ENCODE results near the gene APBA2. TPM values are rescaled to one million over a fixed set of nuclear protein-coding genes. Genes with fewer than 3 reads are reported as not detected.

The APBA2 gene
- polyA plus RNA-seq, 2 of the 4 experiments (the other 2 are of a cell fraction) = 11.4 to 12.6 TPM

DNA sequence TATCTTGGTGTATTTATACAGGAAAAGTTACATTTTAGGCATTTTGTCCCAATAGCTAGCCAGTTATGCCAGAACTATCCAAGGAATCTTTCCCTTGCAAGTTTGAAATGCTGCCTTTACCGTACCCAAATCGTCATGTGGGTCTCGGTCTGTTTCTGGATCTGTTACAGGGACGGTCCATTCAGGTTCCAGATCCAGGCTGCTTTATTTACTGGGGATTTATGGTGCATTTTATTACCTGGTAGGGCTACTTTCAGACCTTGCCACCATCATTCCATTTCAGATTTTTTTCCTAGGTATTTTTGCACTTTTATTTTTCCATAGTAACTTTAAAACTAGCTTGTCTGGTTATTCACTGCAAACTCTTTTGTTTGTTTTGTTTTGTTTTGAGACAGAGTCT is 197.4 kb downstream of the APBA2 start (continued):
- no peak for TF ChIP-seq HMGXB4 (CRISPR knock-in tag; IDR thresholded peaks at IDR 0.05; ENCODE audit: borderline replicate concordance)

DNA sequence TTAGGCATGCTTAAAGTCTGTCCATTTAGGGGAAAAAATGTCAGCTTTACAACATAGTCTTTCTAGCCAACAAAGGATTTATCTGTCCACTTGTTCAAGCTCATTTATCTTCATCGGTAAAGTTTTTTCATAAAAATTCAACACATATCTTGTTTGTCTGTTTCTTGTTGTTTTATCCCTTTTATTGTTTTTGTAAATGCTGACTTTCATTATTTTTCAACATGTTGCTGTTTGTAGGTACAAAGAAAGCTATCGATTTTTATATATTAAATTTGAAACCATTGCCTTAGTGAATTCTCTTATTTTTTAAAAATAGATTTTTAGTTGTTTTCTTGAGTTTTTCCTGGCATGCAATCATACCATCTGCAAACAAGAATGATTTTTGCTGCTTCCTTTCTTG is 198.1 kb downstream of the APBA2 start:
- ChIA-PET CTCF (interaction anchor here (0.6 to 20.0 kb wide), 4 partner anchors 13 to 168 kb away, joined by 3 to 228 read pairs (median 3); no protein-coding TSS in a partner anchor), POLR2A (no interaction called here)
- 52% methylated on average over 2 of the region's 2 CpGs for WGBS (ENCODE audit: missing lambda C conversion rate)
- no peak overlapping the region for H3K4me3 ChIP-seq
- TF ChIP-seq KDM5A (IDR thresholded peaks at IDR 0.05) (no peak), MAFK (IDR thresholded peaks at IDR 0.05; ENCODE audit: partially characterized antibody) (peak; percentile 23)
- H3K4me2 ChIP-seq = no peak overlapping the region
- H3K9me3 ChIP-seq = no peaks in the 10 kb centered on the region
- no peaks in the 10 kb centered on the region for H3K4me1 ChIP-seq
- H3K27ac ChIP-seq = no peak overlapping the region
- DNase-seq (ENCODE audit: low read depth in 1 of 2, low spot score in 1 of 2) = no peak
- no peak for ATAC-seq
- FAIRE-seq = no peak

DNA sequence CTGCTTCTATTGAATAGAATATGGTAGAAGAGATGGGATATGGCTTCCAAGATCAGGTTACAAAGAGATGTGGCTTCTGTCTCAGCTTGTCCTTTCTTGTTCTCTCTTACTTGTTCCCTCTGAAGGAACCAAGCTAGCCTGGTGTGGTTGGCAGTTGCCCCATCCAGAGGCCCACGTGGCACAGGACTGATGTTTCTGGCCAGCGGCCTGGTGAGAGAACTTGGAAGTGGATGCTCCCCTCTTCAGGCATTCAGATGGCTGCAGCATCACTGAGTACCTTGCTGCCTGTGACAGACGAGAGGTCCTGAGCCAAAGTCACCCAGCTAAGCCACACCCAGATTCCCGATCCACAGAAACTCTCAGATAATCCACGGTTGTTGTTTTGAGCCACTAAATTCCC is 200.2 kb downstream of the APBA2 start:
- no peak for DNase-seq (ENCODE audit: low read depth in 1 of 2, low spot score in 1 of 2)
- no peak for FAIRE-seq
- 70% methylated on average over 5 of the region's 5 CpGs for WGBS (ENCODE audit: missing lambda C conversion rate)

More for the DNA sequence above, 200.2 kb downstream of the APBA2 start:
- TF ChIP-seq MYC (IDR thresholded peaks at IDR 0.05; ENCODE audit: borderline replicate concordance, low read length) (no peak), REST (IDR thresholded peaks at IDR 0.05) (no peak), HEYL (CRISPR knock-in tag; IDR thresholded peaks at IDR 0.05) (no peak), ZFP36 (IDR thresholded peaks at IDR 0.05; ENCODE audit: borderline replicate concordance, partially characterized antibody) (no peak), FOSL2 (IDR thresholded peaks at IDR 0.05) (no peak), FOSL2 (CRISPR knock-in tag; IDR thresholded peaks at IDR 0.05) (no peak), GATA3 (IDR thresholded peaks at IDR 0.05; ENCODE audit: borderline replicate concordance) (no peak), E2F6 (IDR thresholded peaks at IDR 0.05; ENCODE audit: borderline replicate concordance, low read depth) (no peak), HMGXB4 (CRISPR knock-in tag; IDR thresholded peaks at IDR 0.05; ENCODE audit: borderline replicate concordance) (no peak), CBX8 (IDR thresholded peaks at IDR 0.05) (no peak), MAFK (IDR thresholded peaks at IDR 0.05; ENCODE audit: partially characterized antibody) (no peak), ATOH8 (CRISPR knock-in tag; IDR thresholded peaks at IDR 0.05; ENCODE audit: low read depth) (no peak), EHMT2 (IDR thresholded peaks at IDR 0.05; ENCODE audit: low read depth) (no peak), NR3C1 (IDR thresholded peaks at IDR 0.05) (no peak), HES2 (IDR thresholded peaks at IDR 0.05) (no peak), HOXB13 (CRISPR knock-in tag; IDR thresholded peaks at IDR 0.05; ENCODE audit: low read depth) (no peak), POLR2AphosphoS2 (conservative IDR thresholded peaks at IDR 0.05; ENCODE audit: low read length) (no peak), MAZ (IDR thresholded peaks at IDR 0.05; ENCODE audit: borderline replicate concordance, low read depth, low read length) (no peak), HDAC2 (IDR thresholded peaks at IDR 0.05) (no peak), HOXA7 (CRISPR knock-in tag; IDR thresholded peaks at IDR 0.05) (no peak), POLR2A (IDR thresholded peaks at IDR 0.05; ENCODE audit: low read length) (no peak)
- Histone ChIP-seq H3K27ac (no peak overlapping the region), H3K4me1 (no peaks in the 10 kb centered on the region), H3K9me3 (no peaks in the 10 kb centered on the region), H3K4me2 (no peak overlapping the region), H3K4me3 (no peak overlapping the region)
- no peak for ATAC-seq
- ChIA-PET POLR2A (no interaction called here), CTCF (interaction anchor here (0.5 to 20.0 kb wide), 4 partner anchors 11 to 989 kb away, joined by 3 to 228 read pairs (median 4); no protein-coding TSS in a partner anchor)
